Motor neuron (in vitro differentiated cells): ENCODE data around the gene ANGPTL8. TPM values are rescaled to one million over a fixed set of nuclear protein-coding genes. Genes with fewer than 3 reads are reported as not detected.

Experiments
- ATAC-seq, 8 experiments: fragments of 200-7000 bp; cut with Tn5 transposase; replicated peaks in 6 of 8; 2 replicates each; pipeline ENCODE4 v1.8.0; 2021; ENCODE audit warnings: mild to moderate bottlenecking in 8 of 8, moderate library complexity in 8 of 8
- H3K27ac ChIP-seq, 2 donors: fragments of 250-450 bp; sonication (Bioruptor Pico); 2 replicates each; pipeline ENCODE4 v1.9.0; 2021; ENCODE audit warnings: antibody characterized with exemption in 2 of 2, mild to moderate bottlenecking in 2 of 2, moderate library complexity in 1 of 2
- H3K4me1 ChIP-seq, 2 donors: fragments of 250-450 bp; sonication (Bioruptor Pico); replicated peaks in 1 of 2; 2 replicates each; pipeline ENCODE4 v1.6.1; 2021; ENCODE audit warnings: antibody characterized with exemption in 2 of 2, mild to moderate bottlenecking in 2 of 2, moderate library complexity in 1 of 2
- H3K4me3 ChIP-seq, 5 donors: fragments of 250-450 bp; sonication (Bioruptor Pico); 2 replicates each; pipeline ENCODE4 v1.9.0; 2021; ENCODE audit warnings: antibody characterized with exemption in 5 of 5, mild to moderate bottlenecking in 5 of 5, moderate library complexity in 4 of 5
- WGBS, 10 experiments: fragments of 450-650 bp; shearing (Covaris generic); methylation state at CpG; one replicate each; pipeline ENCODE4 v1.0.0; 2022; 5-methylcytosine and 5-hydroxymethylcytosine counted together
- in situ Hi-C, 9 experiments: fragments of 400-800 bp; cut with MboI; loops; one replicate each; pipeline ENCODE4 v1.15.0; 2021; ENCODE audit warnings: low sequenced_read_pairs in 9 of 9, low pct_unique_long_range_greater_than_20kb in 2 of 9; ENCODE audit not compliant: unreplicated experiment in 9 of 9
- total RNA-seq, 8 experiments: library from RNA; unstranded; fragments of 300-600 nt; gene quantifications; 2 replicates each; pipeline versions ENCODE4 v1.2.3 to v1.2.4, GENCODE V29; 2022

The ANGPTL8 gene, protein sequence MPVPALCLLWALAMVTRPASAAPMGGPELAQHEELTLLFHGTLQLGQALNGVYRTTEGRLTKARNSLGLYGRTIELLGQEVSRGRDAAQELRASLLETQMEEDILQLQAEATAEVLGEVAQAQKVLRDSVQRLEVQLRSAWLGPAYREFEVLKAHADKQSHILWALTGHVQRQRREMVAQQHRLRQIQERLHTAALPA
- under 1 TPM in 2 of 8 experiments, not detected in 6; 0.49 to 0.85 TPM for total RNA-seq

DNA sequence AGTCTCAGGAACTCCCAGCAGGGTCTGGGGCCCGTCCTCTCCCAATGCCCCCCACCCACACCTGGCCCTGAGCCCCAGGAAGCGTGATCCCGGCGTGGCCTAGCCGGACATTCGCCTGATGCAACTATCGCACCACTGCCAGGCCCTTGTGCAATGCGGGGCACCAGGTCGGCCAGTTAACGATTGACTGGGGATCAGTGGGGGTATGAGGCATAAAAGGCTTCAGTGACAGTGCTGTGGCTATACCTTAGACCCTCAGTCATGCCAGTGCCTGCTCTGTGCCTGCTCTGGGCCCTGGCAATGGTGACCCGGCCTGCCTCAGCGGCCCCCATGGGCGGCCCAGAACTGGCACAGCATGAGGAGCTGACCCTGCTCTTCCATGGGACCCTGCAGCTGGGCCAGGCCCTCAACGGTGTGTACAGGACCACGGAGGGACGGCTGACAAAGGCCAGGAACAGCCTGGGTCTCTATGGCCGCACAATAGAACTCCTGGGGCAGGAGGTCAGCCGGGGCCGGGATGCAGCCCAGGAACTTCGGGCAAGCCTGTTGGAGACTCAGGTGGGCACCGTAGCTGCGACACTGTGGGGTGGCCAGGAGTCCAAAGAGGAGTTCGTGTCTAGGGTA, at the start of gene ANGPTL8:
TSS of gene ANGPTL8 (plus strand) at position 243 of the 624 bp plus-strand sequence. CDS start at position 262, 19 bp downstream.
- no peak for ATAC-seq

DNA sequence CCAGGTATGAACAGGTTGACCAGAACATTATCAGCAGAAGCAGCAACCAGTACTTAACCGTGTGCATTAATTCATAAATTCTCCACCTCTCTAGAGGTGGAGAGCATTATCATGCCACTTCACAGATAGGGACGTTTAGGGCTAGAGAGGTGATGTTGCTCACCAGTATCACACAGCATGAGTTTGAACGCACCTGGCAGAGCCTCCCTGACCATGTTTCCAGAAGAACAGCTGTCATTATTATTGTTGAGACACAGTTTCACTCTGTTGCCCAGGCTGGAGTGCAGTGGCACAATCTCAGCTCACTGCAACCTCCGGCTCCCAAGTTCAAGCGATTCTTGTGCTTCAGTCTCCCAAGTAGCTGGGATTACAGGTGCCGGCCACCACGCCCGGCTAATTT, 48.9 kb upstream of the ANGPTL8 start:
- 33 to 100% (median 71%) methylated on average over 1 to 6 of the region's 8 CpGs; no CpG with 5 or more reads in 4 of the 10 experiments for WGBS, 10 experiments
- in situ Hi-C loops: no loop called here
- Histone ChIP-seq H3K27ac (no peak overlapping the region), H3K4me3 (no peak overlapping the region), H3K4me1 (peaks cover 0 to 3% of the 10 kb centered on the region in 2 donors)
- ATAC-seq: no peak

More for the DNA sequence above, at the start of gene ANGPTL8:
- peaks cover 8 to 26% of the 10 kb centered on the region in 2 donors for H3K4me1 ChIP-seq
- 83 to 93% (median 90%) methylated on average over 2 to 8 of the region's 23 CpGs; no CpG with 5 or more reads in 5 of the 10 experiments for WGBS, 10 experiments
- no peak within 1 kb of the TSS for H3K4me3 ChIP-seq
- in situ Hi-C loops: no loop called here
- no peak within 1 kb of the TSS for H3K27ac ChIP-seq

DNA sequence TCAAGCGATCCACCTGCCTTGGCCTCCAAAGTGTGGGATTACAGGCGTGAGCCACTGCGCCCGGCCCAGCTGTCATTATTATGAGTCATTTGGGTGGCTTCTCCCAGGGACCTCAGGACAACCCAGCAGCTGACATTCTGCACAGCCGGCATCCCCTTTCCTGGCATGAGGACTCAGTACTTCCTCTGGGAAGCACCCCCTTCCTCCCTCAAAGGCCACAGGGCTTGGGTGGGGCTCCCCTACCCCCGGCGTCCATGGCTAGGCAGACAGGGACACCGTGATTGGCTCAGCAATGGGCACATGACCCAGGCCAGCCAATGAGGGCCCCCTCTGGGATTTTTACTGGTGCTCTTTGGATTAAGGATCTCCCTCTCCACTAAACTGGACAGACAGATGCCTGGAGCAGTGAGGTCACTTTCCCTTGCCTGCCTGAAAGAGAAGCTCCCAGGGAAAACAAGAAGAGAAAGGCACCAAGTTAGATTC, 48.1 kb upstream of the ANGPTL8 start:
- in situ Hi-C loops: no loop called here
- H3K27ac ChIP-seq: no peak overlapping the region
- H3K4me1 ChIP-seq: peaks cover 0 to 3% of the 10 kb centered on the region in 2 donors
- peak in 3 of 8 experiments; percentile 53 to 85 (median 82) for ATAC-seq
- no peak overlapping the region for H3K4me3 ChIP-seq
- WGBS, 10 experiments: 5 to 100% (median 100%) methylated on average over 2 to 4 of the region's 8 CpGs; no CpG with 5 or more reads in 7 of the 10 experiments

DNA sequence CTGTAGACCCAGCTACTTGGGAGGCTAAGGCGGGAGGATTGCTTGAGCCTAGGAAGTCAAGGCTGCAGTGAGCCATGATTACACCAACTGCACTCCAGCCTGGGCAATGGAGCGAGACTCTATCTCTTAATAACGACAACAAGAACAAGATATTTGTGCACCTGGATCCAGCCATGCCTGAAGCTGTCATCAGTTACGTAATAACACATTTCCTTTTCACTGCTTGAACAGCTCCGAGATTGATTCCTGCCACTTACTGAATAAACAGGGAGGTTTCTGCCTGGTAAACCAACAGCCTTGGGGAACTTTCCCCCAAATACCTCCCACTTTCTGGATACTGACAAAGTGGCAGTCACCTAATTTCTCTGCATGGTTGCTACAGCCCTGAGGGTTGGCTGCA, 47.5 kb upstream of the ANGPTL8 start:
- Histone ChIP-seq H3K4me1 (peaks cover 0 to 3% of the 10 kb centered on the region in 2 donors), H3K4me3 (no peak overlapping the region), H3K27ac (no peak overlapping the region)
- in situ Hi-C loops: no loop called here
- WGBS, 10 experiments: 60 to 100% (median 78%) methylated on average over 1 to 5 of the region's 5 CpGs
- no peak for ATAC-seq

DNA sequence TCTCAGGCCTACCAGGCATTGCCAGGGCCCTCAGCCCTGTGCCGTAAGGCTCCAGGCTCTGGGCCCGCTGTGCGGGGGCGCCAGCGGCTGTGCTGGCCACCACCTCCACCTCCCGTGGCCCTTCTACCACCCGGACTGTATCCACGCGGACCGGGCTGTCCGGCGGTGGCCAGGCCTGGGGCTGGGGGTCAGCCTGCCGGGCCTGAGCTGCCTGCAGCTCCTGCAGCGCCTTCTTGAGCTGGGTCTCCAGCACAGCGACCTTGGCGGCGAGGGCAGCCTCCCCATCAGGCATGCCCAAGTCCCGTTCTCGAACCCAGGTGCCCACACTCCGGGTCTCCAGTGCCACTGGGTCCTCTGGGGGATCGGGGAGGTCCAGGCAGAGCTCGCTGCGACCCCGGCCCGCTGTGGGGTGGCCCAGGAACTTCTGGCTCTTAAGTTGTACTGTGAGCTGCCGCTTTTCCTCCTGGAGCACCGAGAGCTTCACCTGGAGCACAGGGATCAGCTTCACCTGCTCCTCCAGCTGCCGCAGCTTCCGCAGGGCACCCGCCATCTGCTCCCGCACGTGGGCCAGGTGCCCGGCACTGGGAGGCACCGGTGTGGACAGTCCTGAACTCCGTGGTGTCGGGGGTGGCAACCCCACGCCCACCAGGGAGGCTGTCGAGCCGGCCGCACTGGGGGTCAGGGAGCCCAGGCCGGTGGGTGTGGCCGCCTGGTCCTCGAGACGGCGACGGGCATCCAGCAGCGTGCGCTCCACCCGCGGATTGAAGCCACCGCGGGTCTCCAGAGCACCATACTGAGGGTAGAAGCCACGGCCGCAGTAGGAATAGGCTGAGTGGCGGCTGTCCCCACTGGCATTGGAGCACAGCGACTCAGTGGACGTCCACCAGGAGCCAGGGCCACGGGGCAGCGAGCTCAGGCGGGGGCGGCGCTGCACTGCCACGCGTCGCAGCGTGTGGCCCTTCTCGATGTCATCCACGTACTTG, 46.2 kb upstream of the ANGPTL8 start:
- H3K27ac ChIP-seq: no peak overlapping the region
- in situ Hi-C loops: no loop called here

DNA sequence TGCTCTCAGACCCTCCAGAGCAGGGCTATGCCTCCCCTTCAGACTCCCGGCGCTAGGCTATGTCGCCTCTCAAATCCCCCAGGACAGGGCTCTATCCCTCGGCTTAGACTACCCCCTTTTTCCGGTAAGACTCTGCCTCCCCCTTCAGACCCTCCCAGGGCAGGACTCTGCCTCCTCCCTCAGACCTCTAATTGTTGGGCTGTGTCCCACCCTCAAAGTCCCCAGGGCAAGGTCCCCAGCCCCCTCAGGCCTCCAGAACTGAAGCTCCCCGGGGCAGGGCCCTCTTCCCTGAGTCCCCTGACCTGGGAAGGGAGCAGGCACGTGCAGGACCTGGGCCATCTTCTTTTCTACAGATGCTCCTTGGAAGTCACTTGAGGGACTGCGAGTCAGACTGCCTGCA, 45.2 kb upstream of the ANGPTL8 start:
- H3K27ac ChIP-seq: no peak overlapping the region
- 30 to 80% methylated on average over 2 to 5 of the region's 8 CpGs; no CpG with 5 or more reads in 8 of the 10 experiments for WGBS, 10 experiments
- ATAC-seq: no peak
- peaks cover 0 to 9% of the 10 kb centered on the region in 2 donors for H3K4me1 ChIP-seq
- in situ Hi-C loops: no loop called here
- H3K4me3 ChIP-seq: no peak overlapping the region

More for the DNA sequence above, 46.2 kb upstream of the ANGPTL8 start:
- ATAC-seq: no peak
- 92 to 100% (median 95%) methylated on average over 1 to 5 of the region's 68 CpGs; no CpG with 5 or more reads in 6 of the 10 experiments for WGBS, 10 experiments
- H3K4me1 ChIP-seq: peaks cover 0 to 3% of the 10 kb centered on the region in 2 donors
- H3K4me3 ChIP-seq: no peak overlapping the region

DNA sequence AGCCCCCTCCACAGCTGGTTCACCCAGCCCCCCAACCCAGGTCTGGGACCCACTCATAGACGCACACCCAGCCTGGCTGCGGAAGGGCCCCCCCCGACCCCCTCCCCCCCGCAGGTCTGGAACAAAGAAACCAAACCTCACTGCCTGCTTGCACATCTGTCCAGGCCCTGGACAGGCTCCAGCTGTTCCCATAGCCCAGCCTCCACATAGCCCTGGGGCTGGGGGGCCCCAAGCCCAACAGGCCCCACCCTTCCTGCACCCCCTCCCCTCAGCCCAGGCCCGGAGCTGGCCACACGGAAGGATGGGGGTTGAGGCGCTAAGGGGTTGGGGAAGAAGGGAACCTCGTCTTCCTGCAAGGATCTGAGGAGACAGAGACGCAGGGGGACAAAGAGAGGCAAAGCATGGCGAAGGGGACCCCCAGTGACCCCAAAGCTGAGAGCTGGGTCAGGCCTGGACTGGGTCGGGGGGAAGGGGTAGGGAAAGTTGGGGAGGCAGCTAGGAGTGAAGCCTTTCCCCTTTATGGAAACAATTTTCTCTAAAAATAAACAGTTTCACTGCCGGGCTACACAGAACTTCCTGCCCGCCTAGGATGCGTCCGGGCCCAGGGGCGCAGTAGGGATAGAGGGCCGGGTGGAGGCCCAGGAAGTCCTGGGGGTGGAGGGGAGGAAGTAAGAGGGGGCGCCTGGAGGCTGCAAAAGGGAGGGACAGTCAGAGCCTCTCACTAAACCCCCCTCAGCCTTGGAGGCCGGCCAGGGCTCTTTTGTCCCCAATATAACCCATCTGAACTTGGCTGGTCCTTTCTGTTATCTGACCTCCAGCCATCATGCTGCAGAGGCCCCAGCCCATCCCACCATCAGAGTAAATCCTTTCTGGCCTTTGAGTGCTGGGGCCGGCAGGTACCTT, 44.5 kb upstream of the ANGPTL8 start:
- H3K4me3 ChIP-seq: no peak overlapping the region
- 20 to 100% (median 47%) methylated on average over 1 to 3 of the region's 20 CpGs; no CpG with 5 or more reads in 6 of the 10 experiments for WGBS, 10 experiments
- peak in 2 of 8 experiments; percentile 1 for ATAC-seq
- in situ Hi-C loops: no loop called here
- peaks cover 0 to 9% of the 10 kb centered on the region in 2 donors for H3K4me1 ChIP-seq
- peak overlapping the region in 1 of 2 donors; percentile 24 for H3K27ac ChIP-seq

DNA sequence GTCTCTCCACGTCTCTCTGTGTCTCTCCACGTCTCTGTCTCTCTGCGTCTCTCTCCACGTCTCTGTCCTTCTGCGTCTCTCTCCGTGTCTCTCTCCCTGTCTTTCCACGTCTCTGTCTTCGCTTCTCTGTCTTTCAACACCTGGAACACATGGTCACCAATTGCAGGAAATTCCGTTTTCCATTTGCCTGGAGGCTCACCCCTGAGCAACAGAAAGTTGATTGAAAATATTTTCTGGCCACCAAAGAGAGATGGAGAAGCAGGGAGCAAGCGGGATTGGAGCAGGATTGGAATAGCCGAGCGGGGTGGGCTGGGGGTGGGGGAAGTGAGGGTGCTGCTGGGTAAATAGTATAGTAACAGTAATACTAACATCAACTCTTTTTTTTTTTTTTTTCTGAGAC, 43.7 kb upstream of the ANGPTL8 start:
- no peak for ATAC-seq
- peaks cover 0 to 9% of the 10 kb centered on the region in 2 donors for H3K4me1 ChIP-seq
- no peak overlapping the region for H3K4me3 ChIP-seq
- in situ Hi-C loops: no loop called here
- WGBS, 10 experiments: 33 to 92% (median 69%) methylated on average over 1 to 4 of the region's 12 CpGs; no CpG with 5 or more reads in 6 of the 10 experiments
- H3K27ac ChIP-seq: no peak overlapping the region

DNA sequence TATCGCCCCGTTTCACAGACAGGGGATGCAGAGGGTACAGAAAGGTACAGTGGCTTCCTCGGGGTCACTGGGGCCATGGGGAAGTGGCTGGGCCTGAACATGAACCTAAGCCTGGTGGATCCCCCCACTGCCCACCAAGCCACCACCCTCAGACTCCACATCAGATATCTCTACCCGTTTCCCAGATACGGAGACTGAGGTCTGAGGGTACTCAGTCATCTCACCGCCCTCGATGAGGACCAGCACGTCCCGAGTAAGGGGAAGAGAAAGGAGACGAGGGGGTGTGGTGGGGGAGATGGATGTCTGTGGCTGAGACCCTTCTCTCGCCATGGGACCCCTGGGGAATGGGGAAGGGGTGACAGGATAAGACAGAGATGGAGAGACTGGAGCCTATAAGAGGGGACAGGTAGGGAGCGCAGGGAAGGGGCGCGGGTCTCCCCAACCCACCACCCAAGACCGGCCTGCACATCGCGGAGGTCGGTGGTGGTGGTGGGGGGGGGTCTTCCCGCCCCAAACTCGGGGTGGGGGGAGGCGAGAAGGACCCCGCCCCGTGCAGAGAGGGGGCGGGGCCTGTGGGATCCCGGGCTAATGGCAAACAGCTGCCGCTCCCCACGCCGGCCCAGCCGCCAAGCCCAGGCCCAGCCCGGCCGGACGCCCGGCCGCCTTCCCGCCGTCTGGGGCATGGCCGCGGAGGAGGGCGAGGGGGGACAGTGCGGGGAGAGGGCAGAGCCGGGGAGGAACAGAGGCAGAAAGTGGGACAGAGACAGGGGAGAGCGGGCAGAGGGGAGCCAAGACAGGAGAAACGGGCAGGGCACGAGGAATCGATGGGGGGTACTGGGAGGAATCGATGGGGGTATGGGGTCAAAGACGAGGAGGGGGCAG, 42.8 kb upstream of the ANGPTL8 start:
- H3K27ac ChIP-seq: no peak overlapping the region
- 33 to 60% (median 40%) methylated on average over 1 to 2 of the region's 47 CpGs; no CpG with 5 or more reads in 7 of the 10 experiments for WGBS, 10 experiments
- in situ Hi-C loops: no loop called here

DNA sequence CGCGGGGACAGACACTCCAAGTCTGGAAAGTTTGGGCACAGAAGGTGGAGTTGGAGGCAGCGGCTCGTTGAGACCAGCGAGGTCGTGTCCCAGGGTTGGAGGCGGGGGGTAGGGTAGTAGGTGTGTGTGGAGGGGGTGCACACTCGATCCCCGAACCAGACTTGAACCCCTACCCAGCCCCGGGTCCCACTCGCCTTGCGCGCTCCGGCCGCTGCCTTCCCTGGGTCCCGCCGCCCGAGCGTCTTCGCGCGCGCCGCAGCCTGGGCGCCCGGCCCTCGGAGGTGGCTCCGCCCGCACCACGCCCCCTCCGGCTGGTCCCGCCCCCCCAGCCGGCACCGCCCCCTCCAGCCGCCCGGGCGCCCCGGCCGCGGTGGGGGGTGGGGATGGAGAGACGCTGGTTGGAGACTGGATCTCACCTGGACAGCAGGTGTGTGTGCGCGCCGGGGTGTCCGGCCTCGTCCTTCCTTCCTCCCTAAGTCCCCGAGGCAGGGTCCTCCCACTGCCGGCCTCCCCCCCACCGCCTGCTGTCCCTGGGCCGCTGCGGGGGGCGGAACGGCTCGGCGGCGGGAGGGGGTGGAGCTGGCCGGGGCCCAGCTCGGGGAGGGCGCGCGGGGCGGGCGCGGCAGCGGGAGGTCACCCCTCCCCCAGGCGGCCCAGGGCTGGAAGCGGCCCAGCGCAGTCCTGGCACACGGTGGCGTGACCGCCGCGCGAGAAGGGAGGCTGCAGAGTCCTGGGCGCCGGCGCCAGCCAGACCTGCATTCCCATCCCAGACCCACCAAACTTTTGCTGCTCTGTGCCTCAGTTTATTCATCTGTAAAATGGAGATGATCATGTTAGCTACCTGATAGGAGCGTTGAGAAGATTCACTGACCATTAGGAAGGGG, 41.9 kb upstream of the ANGPTL8 start, which contains the start of gene KANK2:
TSS of gene KANK2 (minus strand) at position 255 of the 884 bp plus-strand sequence. CDS start 3,034 bp downstream, outside the sequence.
- WGBS, 10 experiments: 40% methylated on average over 1 of the region's 78 CpGs; no CpG with 5 or more reads in 8 of the 10 experiments
- H3K27ac ChIP-seq: peak within 1 kb of the TSS in 1 of 2 donors; percentile 12
- in situ Hi-C loops: no loop called here
- ATAC-seq: peak; percentile 80 to 90 (median 84)
- peak within 1 kb of the TSS; percentile 42 to 58 (median 50) for H3K4me3 ChIP-seq
- peaks cover 0 to 9% of the 10 kb centered on the region in 2 donors for H3K4me1 ChIP-seq

More for the DNA sequence above, 42.8 kb upstream of the ANGPTL8 start:
- H3K4me1 ChIP-seq: peaks cover 0 to 9% of the 10 kb centered on the region in 2 donors
- H3K4me3 ChIP-seq: peak overlapping the region; percentile 42 to 58 (median 50)
- peak; percentile 18 to 55 (median 44) for ATAC-seq
